Kidney glomerular epithelial cell (primary cell): Measurements from ENCODE around the gene TNFAIP3.
"Not testable (repeated sequence)": the region's sequence is repeated elsewhere in the genome, so short reads cannot be mapped to it uniquely, and the experiment has no call there.

Experiments used
- DNase-seq: peaks from one replicate; lab custom pipeline; 2025; lab: John Stamatoyannopoulos, UW

Gene TNFAIP3

GRCh38 chr6:137878486-137879285 is 11.6 kb downstream of the TNFAIP3 start:
- no peak for DNase-seq

DNA sequence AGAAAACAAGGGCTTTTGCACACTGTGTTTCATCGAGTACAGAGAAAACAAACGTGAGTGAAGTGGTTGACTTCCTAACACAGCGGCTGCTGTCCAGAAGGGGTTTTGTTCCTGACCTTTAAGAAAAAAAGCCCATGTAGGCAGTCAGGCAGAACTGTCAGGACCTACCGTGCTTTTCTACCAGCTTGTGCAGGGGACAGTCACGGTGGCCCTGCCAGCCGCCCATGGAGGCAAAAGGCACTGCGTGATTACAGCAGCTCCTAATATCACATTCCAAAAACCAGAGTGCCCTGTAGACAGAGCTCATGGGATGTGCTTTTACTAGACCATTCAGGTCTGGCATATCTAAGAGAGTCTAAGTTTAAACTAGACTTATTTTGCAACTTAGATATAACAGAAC is 12.2 kb downstream of the TNFAIP3 start:
- DNase-seq, result no peak

GRCh38 chr6:137879885-137880745 is 13.1 kb downstream of the TNFAIP3 start:
- DNase-seq, result no peak

GRCh38 chr6:137880746-137881521 is 13.9 kb downstream of the TNFAIP3 start:
- DNase-seq, result no peak

DNA sequence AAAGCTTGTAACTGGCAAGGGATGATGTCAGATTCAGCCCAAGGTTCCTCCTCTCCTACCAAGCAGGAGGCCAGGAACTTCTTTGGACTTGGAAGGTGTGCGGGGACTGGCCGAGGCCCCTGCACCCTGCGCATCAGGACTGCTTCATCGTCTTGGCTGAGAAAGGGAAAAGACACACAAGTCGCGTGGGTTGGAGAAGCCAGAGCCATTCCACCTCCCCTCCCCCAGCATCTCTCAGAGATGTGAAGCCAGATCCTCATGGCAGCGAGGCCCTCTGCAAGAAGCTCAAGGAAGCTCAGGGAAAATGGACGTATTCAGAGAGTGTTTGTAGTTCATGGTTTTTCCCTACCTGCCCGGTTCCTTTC is 14.4 kb downstream of the TNFAIP3 start:
- no peak for DNase-seq

GRCh38 chr6:137882225-137882961 is 15.3 kb downstream of the TNFAIP3 start:
- DNase-seq, result no peak

DNA sequence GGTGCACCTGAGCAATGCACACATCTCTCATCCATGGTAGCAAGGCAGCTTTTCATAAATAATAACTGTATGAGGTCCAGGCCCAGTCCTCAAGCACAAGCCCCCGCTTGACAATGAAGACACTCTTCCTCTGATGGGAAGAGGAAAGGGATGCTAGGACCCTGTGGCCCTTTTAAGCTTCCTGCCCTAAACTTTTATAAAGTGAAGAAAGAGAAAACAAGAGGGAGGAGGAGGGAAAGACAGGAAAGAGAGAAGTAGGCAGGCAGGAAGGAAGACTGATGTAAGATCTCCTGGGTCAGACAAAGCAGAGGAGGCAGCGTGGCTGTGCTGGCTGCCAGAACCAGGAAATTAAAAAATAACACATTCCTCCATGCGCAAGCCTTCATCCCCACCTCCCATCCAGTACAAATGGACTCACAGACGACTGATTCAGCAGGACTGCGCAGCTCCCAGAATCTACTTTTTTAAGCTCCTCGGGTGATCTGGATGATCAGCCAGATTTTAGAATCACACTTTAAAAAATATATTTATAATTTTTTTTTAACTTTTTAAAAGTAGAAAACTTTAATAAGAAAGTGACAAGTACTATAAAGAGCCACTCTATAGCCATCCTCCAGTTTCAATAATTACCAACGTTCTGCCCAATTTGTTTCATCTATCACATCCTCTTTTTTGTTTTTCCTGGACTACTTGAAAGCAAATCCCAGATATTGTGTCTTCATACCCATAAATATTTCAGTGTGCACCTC is 16.5 kb downstream of the TNFAIP3 start:
- DNase-seq, result peak; percentile 40

GRCh38 chr6:137884149-137884909 is 17.3 kb downstream of the TNFAIP3 start:
- no peak for DNase-seq

DNA sequence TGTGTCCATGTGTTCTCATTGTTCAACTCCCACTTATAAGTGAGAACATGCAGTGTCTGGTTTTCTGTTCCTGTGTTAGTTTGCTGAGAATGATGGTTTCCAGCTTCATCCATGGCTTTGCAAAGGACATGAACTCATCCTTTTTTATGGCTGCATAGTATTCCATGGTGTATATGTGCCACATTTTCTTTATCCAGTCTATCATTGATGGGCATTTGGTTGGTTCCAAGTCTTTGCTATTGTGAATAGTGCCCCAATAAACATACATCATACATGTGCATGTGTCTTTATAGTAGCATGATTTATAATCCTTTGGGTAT is 17.8 kb downstream of the TNFAIP3 start:
- not testable (repeated sequence) for DNase-seq

DNA sequence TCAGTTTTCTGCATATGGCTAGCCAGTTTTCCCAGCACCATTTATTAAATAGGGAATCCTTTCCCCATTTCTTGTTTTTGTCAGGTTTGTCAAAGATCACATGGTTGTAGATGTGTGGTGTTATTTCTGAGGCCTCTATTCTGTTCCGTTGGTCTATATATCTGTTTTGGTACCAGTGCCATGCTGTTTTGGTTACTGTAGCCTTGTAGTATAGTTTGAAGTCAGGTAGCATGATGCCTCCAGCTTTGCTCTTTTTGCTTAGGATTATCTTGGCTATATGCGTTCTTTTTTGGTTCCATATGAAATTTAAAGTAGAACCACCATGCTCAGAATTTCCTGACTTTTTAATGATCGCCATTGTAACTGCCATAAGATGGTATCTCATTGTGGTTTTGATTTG is 19.2 kb downstream of the TNFAIP3 start:
- not testable (repeated sequence) for DNase-seq

- DNase-seq, result no peak
Measured at GRCh38 chr6:137890983-137891537, 24.0 kb downstream of the TNFAIP3 start.

GRCh38 chr6:137892271-137892708 is 25.2 kb downstream of the TNFAIP3 start:
- no peak for DNase-seq

DNA sequence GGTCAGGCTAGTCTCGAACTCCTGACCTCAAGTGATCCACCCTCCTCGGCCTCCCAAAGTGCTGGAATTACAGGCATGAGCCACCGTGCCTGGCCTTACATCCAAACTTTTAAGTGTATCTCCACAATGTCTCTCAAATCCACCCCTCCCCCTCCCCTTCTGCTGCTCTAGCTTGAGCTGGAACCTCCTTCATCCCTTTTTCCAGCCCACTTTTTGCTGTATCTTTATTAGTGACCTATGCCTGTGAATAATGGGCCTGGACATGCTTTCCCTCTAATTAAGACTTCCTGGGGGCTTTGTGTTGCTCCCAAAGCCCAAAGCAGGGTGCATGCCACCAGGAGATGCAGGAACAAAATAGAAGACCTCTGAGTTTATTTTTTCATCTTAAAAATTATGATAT is 26.1 kb downstream of the TNFAIP3 start:
- no peak for DNase-seq

- no peak for DNase-seq
Measured at GRCh38 chr6:137893726-137894125, 26.7 kb downstream of the TNFAIP3 start.

- not testable (repeated sequence) for DNase-seq
Measured at GRCh38 chr6:137894378-137894777, 27.3 kb downstream of the TNFAIP3 start.

DNA sequence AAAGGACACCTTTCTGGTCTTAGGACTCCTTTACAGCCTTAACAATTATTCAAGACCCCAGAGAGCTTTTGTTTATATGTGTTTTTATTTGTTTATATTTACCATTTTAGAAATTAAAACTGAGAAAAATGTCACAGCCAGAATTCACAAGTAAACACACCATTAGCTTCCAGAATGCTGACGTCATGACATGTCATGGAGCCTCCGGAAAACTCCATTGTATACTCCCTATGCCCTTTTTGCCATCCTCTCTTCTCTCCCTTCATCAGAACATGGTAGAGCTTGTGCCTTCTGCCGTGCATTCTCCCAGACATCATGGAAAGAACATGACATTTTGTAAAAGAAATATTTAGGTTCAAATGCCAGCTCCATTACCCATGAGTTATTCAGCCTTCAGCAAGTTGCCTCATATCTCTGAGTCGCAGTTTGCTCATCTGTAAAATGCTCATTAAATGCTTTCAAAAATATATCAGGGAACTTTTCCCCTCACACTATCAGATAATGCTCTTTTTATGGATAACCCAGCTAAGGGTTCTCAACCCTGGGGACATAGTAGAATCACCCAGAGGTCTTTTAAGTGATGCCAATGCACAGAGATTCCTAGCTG is 27.8 kb downstream of the TNFAIP3 start:
- peak; percentile 61 for DNase-seq

- DNase-seq, result no peak
Measured at GRCh38 chr6:137896647-137897046, 29.6 kb downstream of the TNFAIP3 start.

DNA sequence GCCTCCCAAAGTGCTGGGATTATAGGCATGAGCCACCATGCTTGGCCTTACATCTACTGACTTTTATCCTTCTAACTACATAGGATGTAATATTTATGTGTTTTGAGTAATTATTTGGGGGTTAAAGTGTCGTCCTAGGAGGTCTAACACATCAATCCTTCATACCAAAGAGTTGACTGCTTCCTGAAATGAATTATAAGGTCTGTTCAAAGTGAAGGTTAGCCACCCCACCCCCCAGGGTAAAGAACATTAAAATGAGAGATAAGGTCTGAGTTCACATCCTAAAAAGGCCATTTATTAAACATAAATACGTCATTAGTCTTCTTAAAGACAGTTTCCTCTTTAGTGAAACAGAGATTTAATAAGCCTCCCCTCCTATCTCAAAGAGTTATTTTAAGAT is 33.8 kb downstream of the TNFAIP3 start:
- DNase-seq, result no peak

GRCh38 chr6:137901454-137901853 is 34.4 kb downstream of the TNFAIP3 start:
- DNase-seq, result no peak

DNA sequence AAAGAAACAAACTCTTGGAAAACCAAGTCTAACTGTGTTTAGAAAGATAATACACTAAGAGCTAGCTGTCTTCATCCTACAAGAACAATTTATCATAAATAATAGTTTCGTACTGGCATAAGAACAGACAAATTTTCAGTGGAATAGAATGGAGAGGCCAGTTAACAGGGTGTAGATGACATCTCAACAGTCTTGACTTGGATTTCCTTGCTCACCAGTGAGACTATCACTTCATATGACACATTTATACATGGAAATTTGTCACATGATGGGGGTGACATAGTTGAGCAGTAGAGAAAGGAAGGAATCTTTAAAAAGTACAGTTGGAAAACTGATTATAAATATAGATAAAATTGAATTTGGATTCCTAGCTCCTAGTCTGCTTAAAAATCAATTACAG is 35.6 kb downstream of the TNFAIP3 start:
- DNase-seq, result no peak
